ENCODE measurements around the gene AMBN.
"Not testable (repeated sequence)": the region's sequence is repeated elsewhere in the genome, so short reads cannot be mapped to it uniquely, and the experiment has no call there.

The AMBN gene

GRCh38 chr4:70607334-70607853, 15.3 kb downstream of the AMBN start:
- no peak for DNase-seq (ENCODE audit: low spot score)

GRCh38 chr4:70608324-70608723, 16.3 kb downstream of the AMBN start:
- DNase-seq (ENCODE audit: low spot score): no peak

DNA sequence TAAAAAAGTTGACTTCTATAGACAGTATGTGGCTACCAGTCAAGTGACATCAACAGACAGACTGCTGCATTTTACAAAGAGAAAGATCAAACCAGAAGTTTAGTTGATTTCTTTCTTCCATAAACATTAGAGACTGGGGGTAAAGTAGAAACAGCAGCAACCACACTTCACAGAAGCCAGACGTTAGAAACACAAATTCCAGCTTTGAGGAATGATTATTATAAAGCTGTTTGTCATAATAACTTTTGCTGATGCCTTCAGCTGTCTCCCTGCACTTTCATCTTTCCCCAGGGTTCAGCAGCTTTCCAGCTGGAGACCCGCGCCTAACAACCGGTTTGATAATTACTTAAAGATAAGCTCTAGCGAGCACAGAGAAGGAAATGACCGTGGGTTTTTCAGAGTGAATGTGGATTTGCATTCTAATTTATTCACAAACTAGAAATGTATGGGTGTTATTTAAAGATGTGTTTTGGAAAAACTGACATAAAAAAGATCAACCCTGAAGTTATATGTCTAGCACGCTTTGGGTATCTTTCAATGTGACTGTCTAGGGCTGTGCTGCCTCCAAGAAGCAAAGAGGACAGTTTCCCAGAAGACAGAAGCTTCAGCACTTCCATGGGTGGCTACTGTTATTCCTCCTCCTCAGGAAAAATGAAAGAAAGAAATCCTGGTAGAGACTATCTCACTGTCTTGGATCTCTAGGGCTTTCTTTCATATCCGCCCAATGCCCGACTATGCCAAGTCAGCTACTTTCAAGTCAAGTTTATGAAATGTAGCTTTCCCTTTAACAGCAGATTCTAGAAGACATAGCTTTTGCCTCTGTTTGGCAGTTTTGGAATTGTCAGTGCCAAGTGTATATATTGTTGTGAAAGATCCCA, 21.5 kb downstream of the AMBN start:
- no peak for DNase-seq (ENCODE audit: low spot score)

- DNase-seq (ENCODE audit: low spot score): no peak
These were observed 22.1 kb downstream of the AMBN start for GRCh38 chr4:70614184-70614555.

- DNase-seq (ENCODE audit: low spot score): no peak
These were observed 27.2 kb downstream of the AMBN start for GRCh38 chr4:70619288-70619687.

DNA sequence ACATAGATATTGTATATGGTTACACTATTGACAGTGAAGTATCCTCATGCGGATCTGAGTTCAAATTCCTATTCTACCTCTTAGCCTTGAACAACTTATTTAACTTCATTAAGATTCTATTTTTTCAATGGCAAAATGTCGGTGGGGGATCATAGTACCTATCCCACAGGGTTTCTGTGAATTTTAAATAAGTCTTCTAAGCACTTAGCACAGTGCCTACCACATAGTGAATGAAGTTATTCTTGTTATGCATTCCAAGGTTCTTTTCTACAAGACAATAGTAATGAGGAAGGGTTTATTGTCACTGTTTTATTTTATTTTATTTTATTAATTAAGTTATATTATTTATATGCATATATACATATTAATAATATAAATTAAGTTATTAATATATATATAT, 27.7 kb downstream of the AMBN start:
- no peak for DNase-seq (ENCODE audit: low spot score)

GRCh38 chr4:70623323-70623722, 31.3 kb downstream of the AMBN start:
- no peak for DNase-seq (ENCODE audit: low spot score)

DNA sequence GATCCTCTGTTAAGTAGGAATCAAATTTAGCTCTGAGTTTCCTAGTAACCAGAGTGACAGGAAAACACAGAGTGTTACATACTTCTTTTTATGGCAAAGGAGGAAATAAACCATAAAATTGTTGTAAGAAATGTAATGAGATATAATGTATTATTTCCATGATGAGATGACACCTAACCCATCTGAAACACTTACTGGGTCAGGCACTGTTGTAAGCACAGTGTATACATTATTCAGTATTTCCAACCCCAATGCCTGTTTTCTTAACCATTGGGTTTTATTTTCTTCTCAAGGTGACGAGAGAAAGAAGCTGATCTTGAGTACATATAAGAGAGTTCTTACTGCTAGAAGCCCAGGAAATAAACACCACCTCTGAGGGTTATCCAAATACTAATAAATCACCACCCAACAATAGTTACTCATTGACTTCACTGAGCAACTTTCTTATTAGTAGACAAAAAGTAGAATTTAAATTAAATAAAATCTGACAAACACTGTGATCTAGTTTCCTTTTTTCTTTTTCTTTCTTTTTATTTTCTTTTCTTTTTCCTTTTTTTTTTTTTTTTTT, 32.3 kb downstream of the AMBN start:
- no peak for DNase-seq (ENCODE audit: low spot score)

DNA sequence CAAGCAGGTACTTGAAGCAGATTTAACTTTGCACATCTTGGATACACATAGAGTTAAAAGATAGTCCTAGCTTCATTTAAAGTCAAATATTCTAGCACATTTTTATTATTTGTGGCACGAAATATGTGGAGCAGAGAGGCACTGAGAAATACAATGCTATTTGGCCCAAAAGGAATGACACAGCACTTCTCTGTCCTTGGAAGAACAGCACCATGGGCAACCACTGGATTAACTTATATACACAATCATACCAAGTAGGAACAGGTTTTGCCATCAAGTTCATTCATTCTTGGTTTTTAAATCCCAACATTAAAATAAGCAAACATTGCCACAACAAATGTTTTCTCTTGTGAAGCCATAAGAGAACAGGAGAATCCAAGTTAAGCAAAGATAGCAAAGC, 35.6 kb downstream of the AMBN start:
- DNase-seq (ENCODE audit: low spot score): no peak

DNA sequence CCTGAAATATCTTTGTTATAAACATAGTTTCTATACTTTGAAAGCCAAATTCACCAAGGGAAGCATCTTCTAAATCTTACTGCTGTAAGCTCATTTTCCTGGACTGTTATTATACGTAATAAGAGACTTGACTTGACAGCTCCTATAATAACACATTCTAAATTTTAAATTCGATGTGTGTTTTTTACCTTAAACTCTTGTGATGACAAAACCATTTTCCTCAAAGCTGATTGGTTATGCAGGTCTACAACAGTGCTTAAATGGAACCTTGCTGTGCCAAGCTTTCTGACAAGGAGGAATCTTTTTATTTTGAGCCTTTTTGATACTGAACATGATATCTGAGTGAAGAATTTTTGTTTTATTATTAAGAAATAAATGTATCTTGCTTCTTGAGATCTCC, 36.4 kb downstream of the AMBN start, which contains the start of gene ENAM:
Gene ENAM (plus strand): TSS at position 301 of the 400 bp plus-strand sequence. CDS start 757 bp downstream, outside the sequence.
- no peak for DNase-seq (ENCODE audit: low spot score)

- DNase-seq (ENCODE audit: low spot score): peak; percentile 14
These were observed 37.5 kb downstream of the AMBN start for GRCh38 chr4:70629469-70630090.

DNA sequence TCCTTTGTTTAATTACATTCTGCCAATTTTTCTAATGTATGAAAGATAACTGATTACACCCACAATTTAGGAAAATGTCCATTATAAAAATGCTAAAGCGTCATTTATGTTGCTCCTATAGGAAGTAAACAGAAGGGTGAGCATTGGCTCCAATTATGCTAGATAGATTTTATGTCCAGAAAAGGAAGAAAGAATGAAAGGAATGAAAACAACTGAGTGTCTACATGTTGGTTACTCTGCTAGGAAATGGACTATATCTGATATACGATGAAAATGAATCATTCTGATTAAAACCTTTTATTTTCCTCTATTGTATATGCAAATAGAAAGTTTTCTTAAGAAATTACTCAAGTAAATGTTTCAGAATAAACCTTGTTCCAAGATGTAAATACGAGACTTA, 38.1 kb downstream of the AMBN start:
- DNase-seq (ENCODE audit: low spot score): no peak

DNA sequence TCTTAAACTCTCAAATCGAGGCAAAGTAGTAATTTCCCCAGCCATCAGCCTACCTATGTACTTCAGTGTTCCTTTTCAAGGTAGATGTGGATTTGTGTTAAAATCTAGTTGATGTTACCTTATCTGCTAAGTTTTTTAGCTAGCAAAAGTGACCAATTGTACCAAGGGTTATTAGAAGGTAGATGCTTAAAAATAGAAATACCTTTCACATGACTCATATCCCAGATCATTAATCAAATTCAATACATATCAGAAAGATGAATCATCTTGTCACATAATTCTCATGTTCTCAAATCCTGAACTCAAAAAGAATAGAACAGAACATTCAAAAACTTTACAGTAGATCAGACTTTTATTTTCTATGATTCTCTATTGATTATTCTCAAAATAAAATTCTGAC, 40.0 kb downstream of the AMBN start:
- no peak for DNase-seq (ENCODE audit: low spot score)

- no peak for DNase-seq (ENCODE audit: low spot score)
These were observed 42.4 kb downstream of the AMBN start for GRCh38 chr4:70634482-70634881.

DNA sequence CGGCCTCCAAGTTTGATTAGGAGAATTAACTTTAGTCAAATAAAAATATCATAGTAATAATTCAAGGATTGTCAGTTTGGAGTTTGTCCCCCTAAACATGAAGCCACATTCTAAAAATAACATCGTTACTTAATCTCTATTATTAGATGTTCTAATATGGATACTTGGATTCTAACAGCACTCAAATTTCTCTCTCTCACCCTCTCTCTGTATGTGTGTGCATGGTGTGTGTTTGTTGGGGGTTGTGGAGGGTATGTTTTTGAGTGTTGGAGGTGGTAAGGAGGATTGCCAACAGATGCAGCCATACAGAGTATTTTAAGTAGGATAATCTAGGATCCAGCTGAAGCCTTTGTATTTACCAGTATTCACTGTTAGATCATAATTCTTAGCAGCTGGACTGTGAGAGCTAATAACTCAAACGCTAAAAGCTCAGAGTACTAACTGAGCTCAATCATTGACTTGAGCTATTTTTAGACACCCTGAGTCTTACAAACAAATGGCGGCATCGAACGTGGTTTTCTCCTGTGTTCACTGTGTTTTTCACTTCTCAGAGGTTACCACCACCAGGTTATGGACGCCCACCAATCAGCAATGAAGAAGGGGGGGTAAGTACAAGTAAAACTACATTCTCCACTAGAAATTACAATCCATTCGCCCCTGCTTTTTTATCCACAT, 45.3 kb downstream of the AMBN start:
- no peak for DNase-seq (ENCODE audit: low spot score)

- DNase-seq (ENCODE audit: low spot score): peak; percentile 26
These were observed 48.1 kb downstream of the AMBN start for GRCh38 chr4:70640192-70640591.

DNA sequence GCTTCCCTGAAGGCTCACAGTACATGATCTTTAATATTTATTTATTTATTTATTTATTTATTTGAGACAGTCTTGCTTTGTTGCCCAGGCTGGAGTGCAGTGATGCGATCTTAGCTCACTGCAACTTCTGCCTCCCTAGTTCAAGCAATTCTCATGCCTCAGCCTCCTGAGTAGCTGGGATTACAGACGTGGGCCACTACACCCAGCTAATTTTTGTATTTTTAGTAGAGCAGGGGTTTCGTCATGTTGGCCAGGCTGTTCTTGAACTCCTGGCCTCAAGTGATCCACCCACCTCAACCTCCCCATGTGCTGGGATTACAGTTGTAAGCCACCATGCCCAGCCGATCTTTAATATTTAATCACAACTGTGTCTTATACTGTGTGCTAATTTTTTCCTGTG, 58.7 kb downstream of the AMBN start:
- DNase-seq (ENCODE audit: low spot score): not testable (repeated sequence)

DNA sequence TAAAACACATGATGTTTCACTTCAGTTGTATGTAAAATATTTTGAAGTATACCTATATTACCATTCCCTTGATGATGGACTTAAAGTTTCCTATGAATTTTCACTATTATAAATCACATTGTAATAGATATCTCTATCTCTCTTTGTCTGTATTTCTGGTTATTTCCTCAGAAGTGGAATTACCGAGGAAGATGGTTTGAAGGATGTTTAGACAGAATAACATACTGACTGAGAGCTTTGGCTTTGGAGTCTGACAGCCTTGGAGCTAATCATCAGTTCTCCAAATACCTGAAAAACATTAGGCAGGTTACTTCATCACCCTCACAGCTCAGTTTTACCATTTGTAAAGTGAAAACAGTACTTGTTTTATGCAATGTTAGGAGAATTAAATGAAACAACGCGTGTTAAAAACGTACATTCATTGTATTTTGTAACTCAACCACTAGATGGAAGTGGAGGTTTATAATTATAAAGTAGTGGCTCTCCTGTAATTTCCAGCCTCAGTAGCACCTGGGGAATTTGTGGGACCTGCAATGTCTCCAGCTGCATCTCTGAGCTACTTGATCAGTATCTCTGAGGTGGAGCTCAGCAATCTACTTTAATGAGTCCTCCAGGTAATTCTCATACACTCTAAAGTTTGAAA, 59.9 kb downstream of the AMBN start:
- peak; percentile 22 for DNase-seq (ENCODE audit: low spot score)

GRCh38 chr4:70654605-70655011, 62.6 kb downstream of the AMBN start:
- no peak for DNase-seq (ENCODE audit: low spot score)
